Measurements from ENCODE around the gene ADAP1.
"Not testable (repeated sequence)": the region's sequence is repeated elsewhere in the genome, so short reads cannot be mapped to it uniquely, and the experiment has no call there.

ADAP1 gene

DNA sequence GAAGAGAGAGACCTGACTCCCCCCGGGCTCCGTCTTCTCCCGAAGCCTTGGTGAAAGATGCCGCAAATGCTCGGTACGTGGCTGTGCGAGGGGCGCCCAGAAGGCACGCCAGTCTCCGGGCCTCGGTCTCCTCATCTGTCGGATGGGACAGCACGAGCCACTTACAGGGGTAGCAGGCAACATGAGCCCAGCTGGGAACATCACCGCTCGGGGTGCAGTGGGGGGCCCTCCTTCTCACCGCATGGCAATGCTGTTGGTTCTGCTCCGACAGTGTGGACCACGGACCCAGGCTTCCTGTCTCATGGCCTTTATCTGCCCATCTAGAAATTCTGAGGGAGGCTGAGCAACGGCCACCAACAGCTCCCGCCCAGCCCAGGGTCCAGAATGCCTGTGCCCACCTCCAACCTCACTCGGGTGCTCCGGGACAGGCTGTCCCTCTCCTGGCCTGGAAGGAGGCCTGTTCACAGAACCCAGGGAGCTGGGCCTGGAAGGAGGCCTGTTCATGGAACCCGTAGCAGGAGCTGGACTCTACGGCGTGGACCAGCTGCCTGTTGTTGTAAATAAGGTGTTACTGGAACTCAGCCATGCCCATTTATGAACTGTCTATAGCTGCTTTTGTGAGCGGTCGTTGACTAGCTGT, 15.8 kb downstream of the ADAP1 start:
- no peak for DNase-seq (ENCODE audit: low read depth in 3 of 3)

DNA sequence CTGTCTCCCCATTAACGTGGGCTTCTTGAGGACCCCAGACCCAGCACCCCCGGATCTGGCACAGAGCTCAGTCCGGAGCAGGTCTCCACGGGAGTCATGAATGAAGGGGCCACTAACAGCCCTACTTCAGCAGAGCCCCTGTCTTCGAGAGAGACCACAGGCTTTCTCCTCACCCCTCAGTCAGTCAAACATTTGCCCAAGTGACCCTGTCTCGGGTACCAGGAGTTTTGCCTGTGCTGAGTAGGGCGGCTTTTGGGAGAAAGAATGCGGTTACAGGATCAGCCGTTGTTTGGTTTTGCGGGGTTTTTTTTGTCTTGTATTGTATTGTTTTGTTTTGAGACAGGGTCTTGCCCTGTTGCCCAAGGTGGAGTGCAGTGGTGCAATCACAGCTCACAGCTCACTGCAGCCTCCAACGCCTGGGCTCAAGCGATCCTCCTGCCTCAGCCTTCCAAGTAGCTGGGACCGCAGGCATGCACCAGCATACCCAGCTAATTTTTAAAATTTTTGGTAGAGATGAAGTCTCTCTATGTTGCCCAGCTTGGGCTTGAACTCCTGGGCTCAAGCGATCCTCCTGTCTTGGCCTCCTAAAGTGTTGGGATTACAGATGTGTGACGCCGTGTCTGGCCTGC, 16.5 kb downstream of the ADAP1 start:
- DNase-seq (ENCODE audit: low read depth in 3 of 3): no peak

DNA sequence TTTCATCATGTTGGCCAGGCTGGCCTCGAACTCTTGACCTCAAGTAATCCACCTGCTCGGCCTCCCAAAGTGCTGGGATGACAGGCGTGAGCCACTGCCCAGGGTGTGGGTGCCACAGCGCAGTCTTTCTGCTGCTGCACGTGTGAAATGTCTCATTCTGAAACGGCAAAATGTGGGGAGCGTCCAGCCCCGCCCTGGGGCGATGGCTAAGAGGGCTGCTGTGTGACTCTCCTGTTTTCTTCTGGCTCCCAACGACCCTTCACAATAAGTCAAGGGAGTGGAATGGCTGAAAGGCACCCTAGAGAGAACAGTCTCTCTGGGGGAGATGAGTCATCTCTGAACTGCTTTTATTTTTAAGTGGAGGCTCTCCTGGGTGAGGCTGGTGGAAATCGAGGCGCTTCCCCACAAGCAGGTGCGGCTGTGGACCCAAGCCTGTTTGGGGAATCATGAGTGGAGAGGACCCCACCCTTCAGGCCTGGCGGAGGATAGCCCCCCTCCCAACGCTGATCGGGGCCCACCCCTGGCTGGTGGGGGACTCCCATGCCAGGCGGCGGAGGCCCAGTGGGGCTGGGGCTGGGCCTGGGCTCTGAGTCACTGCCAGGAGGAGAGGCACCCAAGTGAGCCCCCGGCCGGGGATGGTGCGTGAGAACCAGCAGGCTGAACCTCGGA, 18.0 kb downstream of the ADAP1 start:
- DNase-seq (ENCODE audit: low read depth in 3 of 3): peak in 1 of 3 experiments; percentile 50

DNA sequence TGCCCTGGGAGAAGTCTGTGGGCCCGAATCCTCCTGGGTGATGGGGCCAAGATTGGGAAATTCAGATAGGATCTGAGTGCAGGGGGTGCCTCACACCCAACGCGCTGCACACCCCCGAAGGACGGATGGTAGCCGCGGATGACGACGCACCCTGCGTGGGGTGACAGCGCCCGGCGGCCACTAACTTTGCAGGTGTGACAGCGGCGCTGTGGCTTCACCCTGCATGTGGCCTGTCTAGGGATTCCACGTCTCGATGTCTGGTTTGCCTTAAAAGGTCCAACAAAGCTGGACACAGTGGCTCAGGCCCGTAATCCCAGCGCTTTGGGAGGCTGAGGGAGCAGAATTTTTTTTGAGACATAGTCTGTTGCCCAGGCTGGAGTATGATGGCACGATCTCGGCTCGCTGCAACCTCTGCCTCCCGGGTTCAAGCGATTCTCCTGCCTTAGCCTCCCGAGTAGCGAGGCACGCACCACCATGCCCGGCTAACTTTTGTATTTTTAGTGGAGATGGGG, 18.6 kb downstream of the ADAP1 start:
- DNase-seq (ENCODE audit: low read depth in 3 of 3): no peak

DNA sequence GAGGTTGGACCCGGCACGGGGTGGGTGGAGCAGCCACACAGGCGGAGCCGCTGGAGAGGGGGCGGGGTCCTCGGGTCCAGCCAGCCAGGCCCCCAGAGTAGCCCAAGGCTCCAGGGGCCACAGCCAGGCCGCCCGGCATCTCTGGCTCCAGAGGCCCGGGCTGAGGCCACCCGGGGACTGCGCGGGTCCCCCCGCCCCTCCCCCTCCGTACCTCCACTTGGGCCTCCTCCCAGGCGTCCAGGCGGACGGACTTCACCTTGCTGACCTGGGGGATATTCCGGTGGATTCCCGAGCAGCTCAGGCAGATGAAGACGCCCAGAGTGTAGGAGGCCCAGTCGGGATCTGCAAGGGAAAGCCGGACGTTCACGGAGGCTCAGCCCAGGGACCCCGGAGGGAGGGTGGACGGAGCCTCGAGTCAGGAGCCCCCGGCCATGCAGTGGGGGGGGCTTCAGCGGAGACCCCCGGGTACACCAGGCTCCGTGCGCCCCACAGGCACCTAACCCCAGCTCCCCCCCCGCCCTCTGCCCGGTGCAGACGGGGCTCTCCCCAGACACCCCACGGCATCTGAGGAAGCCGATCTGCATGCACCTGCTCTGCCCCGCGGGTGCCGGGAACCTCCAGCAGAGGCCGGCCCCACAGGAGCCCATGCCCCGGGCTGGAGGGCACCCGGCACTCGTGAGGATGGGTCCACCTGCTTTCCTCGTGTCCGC, 19.2 kb downstream of the ADAP1 start:
- DNase-seq (ENCODE audit: low read depth in 3 of 3): no peak

DNA sequence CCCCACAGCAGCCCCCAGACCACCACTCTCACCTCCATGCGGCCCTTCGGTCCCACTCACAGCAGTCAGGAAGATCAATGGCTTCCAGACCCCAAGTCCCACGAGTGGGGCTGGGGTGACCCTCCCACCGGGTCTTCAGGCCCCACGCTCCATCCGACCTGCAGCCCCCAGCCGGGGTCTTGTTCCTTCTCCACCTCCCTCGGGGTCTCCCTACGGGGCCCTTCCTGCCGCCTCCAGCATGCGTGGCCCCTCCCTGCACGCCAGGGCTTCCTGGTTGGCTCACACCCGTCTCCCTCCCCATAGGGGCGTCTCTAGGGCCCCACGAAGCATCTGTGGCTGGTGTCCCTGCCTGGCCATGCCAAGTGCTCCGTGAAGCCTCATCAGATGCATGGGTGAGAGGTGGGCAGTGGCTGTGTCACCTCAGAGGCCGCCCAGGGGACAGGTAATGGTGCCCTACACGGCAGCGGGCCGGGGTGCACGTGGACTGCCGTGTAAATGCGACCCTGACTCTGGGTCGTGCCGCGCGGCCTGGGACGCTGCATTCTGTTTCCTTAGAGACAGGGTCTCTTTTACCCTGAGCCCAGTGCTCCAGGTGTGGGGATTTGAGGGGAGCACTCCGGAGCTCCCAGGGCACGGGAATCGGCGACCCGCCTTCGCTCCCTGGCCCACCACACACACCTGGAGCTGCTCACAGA, 19.9 kb downstream of the ADAP1 start:
- no peak for DNase-seq (ENCODE audit: low read depth in 3 of 3)

DNA sequence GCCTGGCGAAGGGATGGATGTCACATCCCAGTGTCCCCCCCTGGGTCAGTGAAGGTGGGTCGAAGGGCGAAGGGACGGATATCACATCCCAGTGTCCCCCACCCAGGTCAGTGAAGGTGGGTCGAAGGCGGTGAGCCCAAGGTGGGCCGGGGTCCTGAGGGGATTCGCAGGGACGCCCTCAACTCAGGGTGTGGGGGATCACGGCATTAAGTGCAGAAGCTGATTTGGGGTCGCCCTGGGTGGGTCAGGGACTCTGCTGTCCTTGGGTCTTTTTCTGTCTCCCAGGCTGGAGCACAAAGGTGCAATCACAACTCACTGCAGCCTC, 21.9 kb downstream of the ADAP1 start:
- no peak for DNase-seq (ENCODE audit: low read depth in 3 of 3)

DNA sequence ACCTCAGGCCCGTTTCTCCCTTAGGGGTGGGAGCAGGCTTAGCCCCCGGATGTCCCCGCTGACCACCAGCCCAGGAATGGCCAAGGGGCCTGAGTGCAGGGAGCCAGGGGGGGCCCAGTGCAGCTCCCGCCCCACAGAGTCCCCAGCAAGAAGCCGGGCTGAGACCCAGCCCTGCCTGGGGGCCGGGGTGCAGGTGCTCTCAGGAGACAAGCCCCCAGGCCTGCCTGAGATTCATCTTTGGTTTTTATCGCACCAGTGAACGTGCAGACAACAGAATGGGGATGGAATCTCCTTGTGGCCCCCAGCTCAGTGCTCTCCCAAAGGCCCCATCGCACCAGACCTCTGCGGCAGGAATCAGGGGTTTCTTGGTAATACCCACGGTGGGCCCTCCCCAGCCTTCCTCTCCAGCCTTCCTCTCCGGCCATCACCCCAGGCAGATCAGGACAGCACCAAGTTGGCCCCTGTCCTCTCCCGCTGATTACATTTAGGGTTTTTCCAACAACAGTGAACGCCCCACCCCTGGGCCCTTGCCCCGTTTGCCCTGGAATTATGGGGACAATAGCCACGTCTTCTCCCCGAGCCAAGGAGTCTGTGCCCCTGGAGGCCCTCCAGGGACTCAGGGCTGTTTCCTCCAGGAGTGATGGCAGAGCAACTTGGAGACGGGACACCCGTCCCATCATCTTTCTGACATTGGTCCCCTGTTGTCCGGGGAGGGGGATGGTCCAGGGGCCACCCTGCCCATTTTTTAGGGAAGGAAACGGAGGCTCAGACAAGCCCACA, 22.4 kb downstream of the ADAP1 start:
- no peak for DNase-seq (ENCODE audit: low read depth in 3 of 3)

DNA sequence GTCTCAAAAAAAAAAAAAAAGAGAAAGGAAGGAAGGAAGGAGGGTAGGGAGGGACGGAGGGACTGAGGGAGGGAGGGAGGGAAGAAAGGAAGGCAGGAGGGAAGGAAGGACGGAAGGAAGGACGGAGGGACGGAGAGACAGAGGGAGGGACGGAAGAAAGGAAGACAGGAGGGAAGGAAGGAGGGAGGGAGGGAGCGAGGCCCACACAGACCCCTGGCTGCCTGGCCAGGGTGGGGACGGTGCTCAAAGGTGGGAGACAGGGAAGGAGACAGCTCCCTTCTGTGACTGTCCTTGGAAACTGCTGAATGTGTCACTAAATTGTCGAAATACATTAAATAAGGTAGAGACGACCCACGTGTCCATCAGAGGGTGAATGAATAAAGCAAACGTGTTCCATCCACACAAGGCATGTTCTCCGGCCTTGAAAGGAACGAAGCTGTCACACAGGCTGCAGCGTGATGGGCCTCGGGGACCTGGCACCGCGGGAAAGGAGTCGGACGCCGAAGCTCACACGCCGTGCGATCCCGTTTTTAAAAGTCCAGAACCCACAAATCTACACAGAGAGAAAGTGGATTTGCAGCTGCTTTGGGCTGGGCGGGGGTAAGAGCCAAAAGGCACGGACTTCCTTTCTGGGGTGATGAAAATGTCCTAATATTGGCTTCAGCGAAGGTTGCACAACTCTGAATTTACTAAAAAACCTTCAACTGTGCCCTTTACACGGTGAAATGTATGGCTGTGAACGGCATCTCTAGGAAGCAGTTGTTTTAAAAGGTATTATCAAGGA, 23.3 kb downstream of the ADAP1 start:
- no peak for DNase-seq (ENCODE audit: low read depth in 3 of 3)

DNA sequence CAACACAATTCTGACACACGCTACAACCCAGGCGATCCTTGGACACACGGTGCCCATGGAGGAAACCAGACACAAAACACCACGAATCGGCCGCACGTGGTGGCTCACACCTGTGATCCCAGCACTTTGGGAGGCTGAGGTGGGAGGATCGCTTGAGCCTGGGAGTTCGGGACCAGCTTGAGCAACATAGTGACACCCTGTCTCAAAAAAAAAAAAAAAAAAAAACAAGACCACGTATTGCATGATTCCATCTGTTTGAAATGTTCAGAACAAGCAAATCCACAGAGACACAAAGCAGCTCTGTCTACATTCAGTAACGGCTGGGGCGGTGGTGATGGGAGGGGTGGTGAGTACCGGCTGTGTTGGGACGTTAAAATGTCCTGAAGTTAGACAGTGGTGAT, 25.2 kb downstream of the ADAP1 start:
- DNase-seq (ENCODE audit: low read depth in 3 of 3): no peak

DNA sequence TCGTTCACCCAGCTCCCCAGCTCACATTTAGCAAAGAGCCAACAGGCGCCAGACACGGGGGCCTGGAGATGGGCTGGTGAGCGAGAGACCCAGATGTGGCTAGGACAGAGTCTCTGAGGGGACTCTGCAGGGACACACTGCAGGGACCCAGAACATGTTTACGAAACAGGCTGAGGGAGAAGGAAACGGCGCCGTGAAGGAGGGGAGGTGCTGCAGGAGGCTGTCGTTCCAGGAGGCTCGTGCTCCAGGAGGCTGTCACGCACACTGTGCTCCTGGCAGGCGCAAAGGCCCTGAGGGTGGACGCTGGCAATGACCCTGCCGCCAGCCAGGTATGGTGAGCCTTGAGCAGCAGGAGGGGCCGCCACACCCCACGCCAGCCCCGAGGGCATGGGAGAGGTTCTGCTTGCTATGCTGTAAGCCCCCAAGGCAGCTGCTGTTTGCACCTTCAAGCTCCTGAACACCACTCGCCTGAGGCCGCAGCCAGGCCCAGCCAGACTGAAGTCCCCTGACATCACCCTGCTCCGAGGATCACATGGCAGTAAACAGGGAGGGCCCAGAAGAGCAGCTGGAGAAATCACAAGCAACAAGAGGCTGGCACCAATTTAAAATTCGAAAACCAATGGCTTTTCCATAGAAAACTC, 27.3 kb downstream of the ADAP1 start:
- no peak for DNase-seq (ENCODE audit: low read depth in 3 of 3)

DNA sequence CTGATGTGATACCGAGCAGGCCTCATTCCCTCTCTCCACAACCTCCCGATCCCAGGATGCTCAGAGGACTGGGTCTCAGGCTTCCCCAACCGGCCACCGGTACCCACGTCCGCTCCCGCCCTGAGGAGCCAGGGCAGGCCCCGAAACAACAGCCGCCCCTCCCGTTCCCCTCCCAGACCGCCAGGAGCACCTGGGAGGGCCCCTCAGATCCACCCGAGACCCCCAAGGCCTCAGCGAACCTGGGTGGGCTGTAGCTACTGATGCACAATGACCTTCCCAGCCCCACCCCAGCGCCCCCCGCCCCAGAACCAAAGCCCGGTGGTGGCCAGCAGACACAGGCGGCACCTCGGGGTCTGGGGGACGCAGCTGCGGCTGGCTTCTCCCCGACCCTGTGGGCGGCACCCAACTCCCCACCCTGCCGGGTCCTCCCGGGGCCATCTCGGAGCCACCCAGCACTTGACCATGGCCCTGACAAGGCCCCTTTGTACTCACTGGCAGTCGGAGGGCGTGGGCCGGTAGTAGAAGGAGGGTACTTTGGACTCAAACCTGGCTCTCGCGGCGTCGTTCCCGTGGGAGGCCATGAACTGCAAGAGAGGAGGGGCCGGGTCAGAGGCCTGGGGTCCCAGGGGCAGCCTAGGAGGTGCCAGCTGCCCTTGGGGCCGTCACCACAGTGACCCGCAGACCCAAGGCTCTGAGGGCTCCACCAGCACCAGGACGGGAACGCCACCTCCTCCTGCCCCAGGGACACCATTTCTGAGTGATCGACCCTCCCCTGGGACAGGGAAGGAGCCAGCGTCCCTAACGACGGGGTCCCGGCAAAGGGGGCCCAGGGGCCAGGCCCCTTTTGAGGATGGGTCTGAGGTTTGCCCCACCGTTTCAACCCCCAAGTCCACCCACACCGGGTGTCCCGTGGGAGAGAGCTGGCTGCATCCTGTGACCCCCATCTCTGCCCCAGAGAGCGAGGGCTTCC, 28.1 kb downstream of the ADAP1 start:
- no peak for DNase-seq (ENCODE audit: low read depth in 3 of 3)

DNA sequence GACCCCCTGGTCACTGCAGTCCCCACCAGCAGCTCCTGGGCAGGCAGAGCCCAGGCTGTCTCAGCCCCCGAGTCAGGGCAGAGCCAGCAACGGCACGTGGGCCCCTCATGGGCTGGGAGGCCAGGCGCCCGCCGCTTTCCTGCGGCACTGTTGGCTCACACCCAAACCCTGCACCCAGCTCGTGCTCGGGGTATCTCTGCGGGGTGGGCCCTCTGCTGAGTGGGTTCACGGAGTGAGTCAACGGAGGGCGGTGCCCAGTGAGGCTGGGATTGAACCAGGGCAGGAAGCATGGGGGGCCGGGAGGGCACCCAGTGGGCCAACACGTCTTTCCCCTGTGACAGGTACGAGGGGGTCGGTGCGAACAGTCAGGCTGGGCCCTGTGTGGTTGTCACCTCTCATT, 28.9 kb downstream of the ADAP1 start:
- no peak for DNase-seq (ENCODE audit: low read depth in 3 of 3)

DNA sequence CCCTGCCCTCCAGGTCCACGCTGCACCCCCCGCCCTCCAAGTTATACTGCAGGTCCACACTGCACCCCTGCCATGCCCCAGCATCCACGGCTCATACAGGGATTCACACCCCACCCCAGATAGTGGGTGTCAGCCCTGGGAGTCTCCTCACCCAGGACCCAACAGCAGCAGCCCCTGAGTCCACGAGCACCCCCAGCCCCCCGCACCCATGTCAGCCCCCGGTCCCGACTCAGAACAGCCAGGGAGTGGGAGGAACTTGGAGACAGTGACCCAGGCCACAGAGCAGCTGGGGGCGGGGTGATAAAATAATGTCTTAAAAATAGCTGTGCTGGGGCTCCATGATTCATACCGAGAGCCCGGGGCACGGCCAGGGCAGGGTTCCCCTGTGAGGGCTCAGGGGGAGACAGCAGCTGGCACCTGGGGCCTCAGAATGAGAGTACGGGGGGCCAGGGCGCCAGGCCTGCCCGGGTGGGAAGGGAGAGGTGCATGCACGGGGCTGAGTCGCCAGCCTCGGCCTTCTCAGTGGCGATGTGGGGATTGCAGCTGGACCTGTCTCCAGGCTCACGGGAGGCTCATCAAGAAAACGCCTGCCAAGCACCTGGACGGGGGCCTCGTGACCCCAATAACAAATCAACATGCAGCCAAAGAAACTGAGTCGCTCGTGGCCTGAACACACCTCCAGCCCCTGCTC, 29.8 kb downstream of the ADAP1 start:
- peak in 2 of 3 experiments; percentile 56 to 72 for DNase-seq (ENCODE audit: low read depth in 3 of 3)

DNA sequence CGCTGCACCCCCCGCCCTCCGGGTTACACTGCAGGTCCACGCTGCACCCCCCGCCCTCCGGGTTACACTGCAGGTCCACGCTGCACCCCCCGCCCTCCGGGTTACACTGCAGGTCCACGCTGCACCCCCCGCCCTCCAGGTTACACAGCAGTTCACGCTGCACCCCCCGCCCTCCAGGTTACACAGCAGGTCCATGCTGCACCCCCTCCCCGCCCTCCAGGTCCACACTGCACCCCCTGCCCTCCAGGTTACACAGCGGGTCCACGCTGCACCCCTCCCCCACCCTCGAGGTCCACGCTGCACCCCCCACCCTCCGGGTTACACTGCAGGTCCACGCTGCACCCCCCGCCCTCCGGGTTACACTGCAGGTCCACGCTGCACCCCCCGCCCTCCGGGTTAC, 30.4 kb downstream of the ADAP1 start:
- DNase-seq (ENCODE audit: low read depth in 3 of 3): not testable (repeated sequence)

DNA sequence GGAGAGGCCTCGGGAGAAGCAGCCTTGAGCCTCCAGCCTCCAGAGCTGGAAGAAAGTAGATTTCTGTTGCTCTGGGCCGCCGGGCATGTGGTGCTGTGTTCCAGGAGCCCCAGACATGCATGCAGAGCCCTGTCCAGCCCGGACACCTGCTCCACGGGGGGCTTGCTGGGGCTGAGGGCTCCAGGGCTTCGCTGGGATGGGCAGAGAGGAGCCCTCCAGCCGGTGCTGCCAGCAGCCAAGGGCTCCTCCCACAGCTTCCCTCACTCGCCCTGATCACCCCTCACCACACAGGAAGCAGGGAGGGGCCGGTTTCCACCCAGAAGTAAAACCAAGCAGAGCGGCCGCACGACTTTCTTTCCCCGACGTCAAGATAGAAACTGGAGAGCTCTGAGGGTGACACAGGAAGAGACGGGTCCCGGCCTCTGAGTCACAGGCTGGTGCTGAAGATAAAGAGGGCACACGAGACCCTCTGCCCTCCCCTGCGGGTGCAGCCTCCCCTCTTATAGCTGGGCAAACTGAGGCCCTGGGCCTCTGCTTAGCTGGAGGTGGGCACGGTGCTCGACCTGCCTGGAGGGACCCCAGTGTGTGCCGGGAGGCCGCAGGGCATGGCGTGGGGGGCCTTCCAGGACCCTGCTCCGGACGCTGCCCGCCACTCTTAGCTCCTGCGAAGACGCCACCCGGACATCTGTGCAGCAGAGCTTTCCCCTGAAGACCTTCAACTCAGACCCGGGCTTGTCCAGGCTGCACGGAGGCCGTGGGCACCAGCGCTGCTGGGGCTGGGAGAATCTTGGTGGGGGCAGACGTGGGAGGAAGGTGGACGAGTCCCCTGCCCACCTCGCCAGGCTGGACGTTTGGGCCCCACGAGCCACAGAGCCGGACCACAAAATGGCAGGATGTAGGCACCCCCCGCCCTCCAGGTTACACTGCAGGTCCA, 31.1 kb downstream of the ADAP1 start:
- DNase-seq (ENCODE audit: low read depth in 3 of 3): peak; percentile 80 to 94 (median 88)
